SH-SY5Y (cell line): Measurements from ENCODE around the gene SIK3.

Experiments
- GATA2 ChIP-seq: IDR thresholded peaks from 2 replicates; pipeline ENCODE4 v1.6.1; 2011; ENCODE audit warnings: mild to moderate bottlenecking, low read depth, low read length
- GATA3 ChIP-seq: IDR thresholded peaks from 2 replicates; pipeline ENCODE4 v1.6.1; 2011; ENCODE audit warnings: low read depth, mild to moderate bottlenecking, low read length, moderate library complexity

DNA sequence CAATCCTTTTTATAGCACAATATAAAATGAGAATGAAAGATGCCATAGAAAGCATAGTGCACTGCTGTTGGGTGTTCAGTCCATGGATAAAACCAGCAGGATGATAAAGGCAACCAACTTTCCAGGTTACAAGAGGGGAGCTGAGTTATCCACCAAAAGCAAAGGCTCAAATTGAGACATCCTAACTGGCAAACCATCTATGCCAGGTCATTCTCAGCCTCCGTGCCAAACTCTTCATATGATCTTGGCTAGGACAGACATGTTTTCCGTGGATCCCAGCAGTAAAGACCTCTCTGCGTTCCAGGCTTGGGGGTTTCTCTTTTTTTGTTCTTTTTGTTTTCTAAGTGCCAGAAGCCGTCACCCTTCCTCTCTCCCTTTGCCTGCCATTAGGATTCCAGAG lies 253.5 kb downstream of the SIK3 start:
- TF ChIP-seq GATA2, result no peak
- TF ChIP-seq GATA3, result no peak
